ENCODE measurements around the gene SEMA6C. TPM values are rescaled to one million over a fixed set of nuclear protein-coding genes. Genes with fewer than 3 reads are reported as not detected.

Gene SEMA6C
- total and polyA plus RNA-seq, 2 of the 13 experiments (the other 11 are each of a cell fraction or from before 2014, with no cell fraction given): 1.4 to 2.9 TPM

GRCh38 chr1:151165738-151166504 lies 19.5 kb upstream of the SEMA6C start, which contains the start of the genes LYSMD1 and SCNM1 (continued):
- TF ChIP-seq ATAD3A (CRISPR knock-in tag; IDR thresholded peaks at IDR 0.05) (no peak), ZNF567 (CRISPR knock-in tag; IDR thresholded peaks at IDR 0.05; ENCODE audit: borderline replicate concordance) (no peak), JDP2 (CRISPR knock-in tag; IDR thresholded peaks at IDR 0.05; ENCODE audit: borderline replicate concordance) (no peak), ZNF281 (CRISPR knock-in tag; IDR thresholded peaks at IDR 0.05; ENCODE audit: borderline replicate concordance) (no peak), SALL2 (CRISPR knock-in tag; IDR thresholded peaks at IDR 0.05) (peak; percentile 97), ZNF713 (CRISPR knock-in tag; IDR thresholded peaks at IDR 0.05) (peak; percentile 97; the same call in 1 of the 2 replicates), ZBTB38 (CRISPR knock-in tag; IDR thresholded peaks at IDR 0.05) (0 out of 2 replicates have a peak, but pooled peaks have one; percentile 66), SMAD3 (CRISPR knock-in tag; IDR thresholded peaks at IDR 0.05) (peak; percentile 65; the same call in 1 of the 2 replicates), XRCC5 (optimal IDR thresholded peaks at IDR 0.05; ENCODE audit: low read length) (peak; percentile 43), FOSL1 (CRISPR knock-in tag; IDR thresholded peaks at IDR 0.05; ENCODE audit: borderline replicate concordance) (no peak), KLF15 (CRISPR knock-in tag; IDR thresholded peaks at IDR 0.05; ENCODE audit: borderline replicate concordance) (no peak), ZFY (CRISPR knock-in tag; IDR thresholded peaks at IDR 0.05) (peak; percentile 99), NFE2 (CRISPR knock-in tag; IDR thresholded peaks at IDR 0.05) (no peak), KDM4B (CRISPR knock-in tag; IDR thresholded peaks at IDR 0.05) (peak; percentile 70; the same call in 1 of the 2 replicates), SMARCE1 (IDR thresholded peaks at IDR 0.05; ENCODE audit: borderline replicate concordance) (no peak), ZNF556 (CRISPR knock-in tag; IDR thresholded peaks at IDR 0.05; ENCODE audit: borderline replicate concordance) (peak; percentile 91; the same call in 1 of the 2 replicates), ZNF749 (CRISPR knock-in tag; IDR thresholded peaks at IDR 0.05; ENCODE audit: borderline replicate concordance) (no peak), DZIP1 (CRISPR knock-in tag; IDR thresholded peaks at IDR 0.05) (no peak)
- TF ChIP-seq, protein P1, sequence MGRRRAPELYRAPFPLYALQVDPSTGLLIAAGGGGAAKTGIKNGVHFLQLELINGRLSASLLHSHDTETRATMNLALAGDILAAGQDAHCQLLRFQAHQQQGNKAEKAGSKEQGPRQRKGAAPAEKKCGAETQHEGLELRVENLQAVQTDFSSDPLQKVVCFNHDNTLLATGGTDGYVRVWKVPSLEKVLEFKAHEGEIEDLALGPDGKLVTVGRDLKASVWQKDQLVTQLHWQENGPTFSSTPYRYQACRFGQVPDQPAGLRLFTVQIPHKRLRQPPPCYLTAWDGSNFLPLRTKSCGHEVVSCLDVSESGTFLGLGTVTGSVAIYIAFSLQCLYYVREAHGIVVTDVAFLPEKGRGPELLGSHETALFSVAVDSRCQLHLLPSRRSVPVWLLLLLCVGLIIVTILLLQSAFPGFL (CRISPR knock-in tag; IDR thresholded peaks at IDR 0.05): no peak
- TF ChIP-seq, protein P2, sequence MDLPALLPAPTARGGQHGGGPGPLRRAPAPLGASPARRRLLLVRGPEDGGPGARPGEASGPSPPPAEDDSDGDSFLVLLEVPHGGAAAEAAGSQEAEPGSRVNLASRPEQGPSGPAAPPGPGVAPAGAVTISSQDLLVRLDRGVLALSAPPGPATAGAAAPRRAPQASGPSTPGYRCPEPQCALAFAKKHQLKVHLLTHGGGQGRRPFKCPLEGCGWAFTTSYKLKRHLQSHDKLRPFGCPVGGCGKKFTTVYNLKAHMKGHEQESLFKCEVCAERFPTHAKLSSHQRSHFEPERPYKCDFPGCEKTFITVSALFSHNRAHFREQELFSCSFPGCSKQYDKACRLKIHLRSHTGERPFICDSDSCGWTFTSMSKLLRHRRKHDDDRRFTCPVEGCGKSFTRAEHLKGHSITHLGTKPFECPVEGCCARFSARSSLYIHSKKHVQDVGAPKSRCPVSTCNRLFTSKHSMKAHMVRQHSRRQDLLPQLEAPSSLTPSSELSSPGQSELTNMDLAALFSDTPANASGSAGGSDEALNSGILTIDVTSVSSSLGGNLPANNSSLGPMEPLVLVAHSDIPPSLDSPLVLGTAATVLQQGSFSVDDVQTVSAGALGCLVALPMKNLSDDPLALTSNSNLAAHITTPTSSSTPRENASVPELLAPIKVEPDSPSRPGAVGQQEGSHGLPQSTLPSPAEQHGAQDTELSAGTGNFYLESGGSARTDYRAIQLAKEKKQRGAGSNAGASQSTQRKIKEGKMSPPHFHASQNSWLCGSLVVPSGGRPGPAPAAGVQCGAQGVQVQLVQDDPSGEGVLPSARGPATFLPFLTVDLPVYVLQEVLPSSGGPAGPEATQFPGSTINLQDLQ (CRISPR knock-in tag; IDR thresholded peaks at IDR 0.05): no peak
